Measurements from ENCODE around the gene CALCOCO1. TPM values are rescaled to one million over a fixed set of nuclear protein-coding genes. Genes with fewer than 3 reads are reported as not detected.
A peak's percentile ranks its signal among the peaks of the same experiment; 100 is the strongest.

CALCOCO1 gene
- total RNA-seq, 3 donors from 2014 or later: 218 to 301 (median 295) TPM

GRCh38 chr12:53659011-53659551, 68.2 kb downstream of the CALCOCO1 start:
- intact Hi-C loops (cut with DNase I; ENCODE audit: low total_unique reads): no loop called here
- no peaks in the 10 kb centered on the region for H3K36me3 ChIP-seq

More at GRCh38 chr12:53659011-53659551, 68.2 kb downstream of the CALCOCO1 start:
- peak overlapping the region in 2 of 3 donors; percentile 12 to 35 for H3K4me3 ChIP-seq
- H3K9me3 ChIP-seq: no peaks in the 10 kb centered on the region
- peaks cover 0 to 26% of the 10 kb centered on the region in 2 donors for H3K4me1 ChIP-seq
- peak overlapping the region; percentile 92 to 94 for H3K27ac ChIP-seq
- DNase-seq (ENCODE audit: low spot score in 2 of 2): peak; percentile 61 to 86
- TF ChIP-seq POLR2A (IDR thresholded peaks at IDR 0.05) (no peak), POLR2AphosphoS5 (IDR thresholded peaks at IDR 0.05) (peak in 2 of 3 donors; percentile 55 to 68)
- H3K27me3 ChIP-seq: no peaks in the 10 kb centered on the region

Other genes with a start within 250 kb of the CALCOCO1 start
- gene MAP3K12, start 228.0 kb downstream of the CALCOCO1 start, total RNA-seq: 10 to 100 TPM; 16.4 to 28.8 (median 24.6) TPM
- gene TARBP2, start 226.2 kb downstream of the CALCOCO1 start, total RNA-seq: 10 to 100 TPM; 24.8 to 45.1 (median 37.0) TPM
- under 1 TPM in 1 of 3 donors, not detected in 2; 0.98 TPM for gene NPFF, start 220.0 kb downstream of the CALCOCO1 start, total RNA-seq
- 10 to 100 TPM; 31.4 to 34.1 (median 33.4) TPM for gene ATF7, start 101.1 kb downstream of the CALCOCO1 start, total RNA-seq
- gene ATP5MC2, start 51.4 kb downstream of the CALCOCO1 start, total RNA-seq: 100 to 1,000 TPM; 286 to 394 (median 306) TPM
- gene CISTR, start 24.5 kb upstream of the CALCOCO1 start, total RNA-seq: not detected
- 1 to 10 TPM in 1 of 3 donors, under 1 TPM in 1, not detected in 1; 0.98 to 1.0 TPM for gene HOXC13, start 211.4 kb upstream of the CALCOCO1 start, total RNA-seq
- under 1 TPM in 1 of 3 donors, not detected in 2; 0.15 TPM for gene HOXC12, start 227.5 kb upstream of the CALCOCO1 start, total RNA-seq
- gene HOXC11, start 245.7 kb upstream of the CALCOCO1 start, total RNA-seq: under 1 TPM in 1 of 3 donors, not detected in 2; 0.29 TPM
- 1 to 10 TPM in 1 of 3 donors, under 1 TPM in 1, not detected in 1; 0.73 to 1.3 TPM for gene HOTAIR, start 247.5 kb upstream of the CALCOCO1 start, total RNA-seq

Data from breast epithelium (tissue), 4 donors.